Hepatocyte (in vitro differentiated cells): ENCODE measurements around the gene PLS3. TPM values are rescaled to one million over a fixed set of nuclear protein-coding genes. Genes with fewer than 3 reads are reported as not detected.

Experiments
- DNase-seq: peaks from one replicate; pipeline ENCODE4 v3.0.0-alpha.2; 2016; ENCODE audit warnings: low spot score
- H2AFZ ChIP-seq: fragments of 200-600 bp; sonication (generic); 2 replicates; pipeline ENCODE4 v1.6.0; 2016; ENCODE audit warnings: antibody characterized with exemption, mild to moderate bottlenecking
- H3K27ac ChIP-seq: fragments of 200-600 bp; sonication (generic); 2 replicates; pipeline ENCODE4 v1.5.1; 2016; ENCODE audit warnings: mild to moderate bottlenecking
- H3K27me3 ChIP-seq: fragments of 200-600 bp; sonication (generic); 2 replicates; pipeline ENCODE4 v1.6.1; 2016
- H3K36me3 ChIP-seq: fragments of 200-600 bp; sonication (generic); replicated peaks from 2 replicates; pipeline ENCODE4 v1.5.1; 2016; ENCODE audit warnings: low read depth; ENCODE audit not compliant: insufficient read depth
- H3K4me1 ChIP-seq: fragments of 200-600 bp; sonication (generic); 2 replicates; pipeline ENCODE4 v1.5.1; 2016; ENCODE audit warnings: mild to moderate bottlenecking, moderate library complexity; ENCODE audit not compliant: insufficient read depth
- H3K4me2 ChIP-seq: fragments of 200-600 bp; sonication (generic); 2 replicates; pipeline ENCODE4 v1.6.0; 2016
- H3K4me3 ChIP-seq: fragments of 200-600 bp; sonication (generic); 2 replicates; pipeline ENCODE4 v1.5.1; 2016; ENCODE audit warnings: mild to moderate bottlenecking
- H3K79me2 ChIP-seq: fragments of 200-600 bp; sonication (generic); 2 replicates; pipeline ENCODE4 v1.6.0; 2017; ENCODE audit warnings: mild to moderate bottlenecking
- H3K9me2 ChIP-seq: fragments of 200-600 bp; sonication (generic); replicated peaks from 2 replicates; pipeline ENCODE4 v1.6.0; 2017; ENCODE audit warnings: mild to moderate bottlenecking; ENCODE audit not compliant: insufficient read depth
- H3K9me3 ChIP-seq: fragments of 200-600 bp; sonication (generic); 2 replicates; pipeline ENCODE4 v1.5.1; 2016; ENCODE audit warnings: low read depth, mild to moderate bottlenecking
- H4K20me1 ChIP-seq: fragments of 200-600 bp; sonication (generic); 2 replicates; pipeline ENCODE4 v1.6.0; 2016; ENCODE audit warnings: mild to moderate bottlenecking; ENCODE audit not compliant: insufficient read depth, poor library complexity, severe bottlenecking
- EZH2 ChIP-seq: fragments of 200-600 bp; sonication (generic); IDR thresholded peaks from 2 replicates; pipeline ENCODE4 v1.6.1; 2016; ENCODE audit warnings: antibody characterized with exemption, mild to moderate bottlenecking, borderline replicate concordance
- EZH2phosphoT487 ChIP-seq: fragments of 200-600 bp; sonication (generic); IDR thresholded peaks from one replicate; pipeline ENCODE4 v1.6.1; 2018; ENCODE audit warnings: antibody characterized with exemption, mild to moderate bottlenecking, low read depth, moderate library complexity; ENCODE audit not compliant: unreplicated experiment, severe bottlenecking
- WGBS: methylation state at CpG from one replicate; pipeline ENCODE4 v1.1.6; 2016; ENCODE audit warnings: low lambda C conversion rate; ENCODE audit errors: missing lambda C conversion rate; 5-methylcytosine and 5-hydroxymethylcytosine counted together
- polyA plus RNA-seq: library from polyadenylated mRNA; unstranded; fragments of >200 nt; fragmentation: Nextera tagmentation; extraction: Ambion mirVana; gene quantifications from 2 replicates; pipeline ENCODE4 v1.2.1, GENCODE V29; 2016
- total RNA-seq: library from RNA; depleted of rRNA; stranded (reverse); fragments of >200 nt; gene quantifications from 2 replicates; pipeline ENCODE4 v1.2.3, GENCODE V29; 2014
- TF ChIP-seq, protein P1 (sequence below): fragments of 200-600 bp; sonication (generic); IDR thresholded peaks from 2 replicates; pipeline ENCODE4 v1.5.1; 2016; ENCODE audit warnings: antibody characterized with exemption, mild to moderate bottlenecking; ENCODE audit not compliant: poor library complexity

Gene PLS3
- total and polyA plus RNA-seq, 2 experiments from 2014 or later, result 277 to 361 TPM

DNA sequence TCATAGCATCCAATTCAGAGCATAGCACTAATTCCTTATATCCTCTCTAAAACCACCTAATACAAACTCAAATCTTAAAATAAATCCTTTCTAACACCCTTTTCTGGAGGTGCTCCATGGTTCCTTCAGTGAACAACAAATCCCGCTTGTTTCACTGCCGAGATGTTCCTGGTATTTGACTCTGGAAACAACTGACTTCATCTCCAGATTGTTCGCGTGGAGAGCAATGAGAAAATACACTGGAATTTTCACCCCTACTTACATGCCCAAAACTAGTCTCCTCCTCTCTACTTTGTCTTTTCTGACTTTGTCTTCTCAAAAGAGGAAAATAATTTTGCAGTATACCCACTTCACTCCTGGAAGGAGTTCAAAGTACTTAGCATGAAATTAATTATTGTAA lies 129.0 kb downstream of the PLS3 start:
- peak overlapping the region; percentile 56 for H2AFZ ChIP-seq
- H3K4me1 ChIP-seq, result no peaks in the 10 kb centered on the region
- 62% methylated on average over 4 of the region's 4 CpGs for WGBS
- H3K79me2 ChIP-seq, result no peaks in the 10 kb centered on the region
- no peak overlapping the region for H3K4me3 ChIP-seq
- H3K9me2 ChIP-seq, result no peaks in the 10 kb centered on the region
- peak overlapping the region; percentile 82 for H3K27ac ChIP-seq
- H3K27me3 ChIP-seq, result no peaks in the 10 kb centered on the region
- H3K36me3 ChIP-seq, result no peaks in the 10 kb centered on the region
- TF ChIP-seq EZH2phosphoT487 (no peak), EZH2 (no peak)
- TF ChIP-seq, protein P1, sequence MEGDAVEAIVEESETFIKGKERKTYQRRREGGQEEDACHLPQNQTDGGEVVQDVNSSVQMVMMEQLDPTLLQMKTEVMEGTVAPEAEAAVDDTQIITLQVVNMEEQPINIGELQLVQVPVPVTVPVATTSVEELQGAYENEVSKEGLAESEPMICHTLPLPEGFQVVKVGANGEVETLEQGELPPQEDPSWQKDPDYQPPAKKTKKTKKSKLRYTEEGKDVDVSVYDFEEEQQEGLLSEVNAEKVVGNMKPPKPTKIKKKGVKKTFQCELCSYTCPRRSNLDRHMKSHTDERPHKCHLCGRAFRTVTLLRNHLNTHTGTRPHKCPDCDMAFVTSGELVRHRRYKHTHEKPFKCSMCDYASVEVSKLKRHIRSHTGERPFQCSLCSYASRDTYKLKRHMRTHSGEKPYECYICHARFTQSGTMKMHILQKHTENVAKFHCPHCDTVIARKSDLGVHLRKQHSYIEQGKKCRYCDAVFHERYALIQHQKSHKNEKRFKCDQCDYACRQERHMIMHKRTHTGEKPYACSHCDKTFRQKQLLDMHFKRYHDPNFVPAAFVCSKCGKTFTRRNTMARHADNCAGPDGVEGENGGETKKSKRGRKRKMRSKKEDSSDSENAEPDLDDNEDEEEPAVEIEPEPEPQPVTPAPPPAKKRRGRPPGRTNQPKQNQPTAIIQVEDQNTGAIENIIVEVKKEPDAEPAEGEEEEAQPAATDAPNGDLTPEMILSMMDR, result no peak
- H4K20me1 ChIP-seq, result no peaks in the 10 kb centered on the region
- peak overlapping the region; percentile 30 for H3K4me2 ChIP-seq
- H3K9me3 ChIP-seq, result no peaks in the 10 kb centered on the region
- peak; percentile 9 for DNase-seq

DNA sequence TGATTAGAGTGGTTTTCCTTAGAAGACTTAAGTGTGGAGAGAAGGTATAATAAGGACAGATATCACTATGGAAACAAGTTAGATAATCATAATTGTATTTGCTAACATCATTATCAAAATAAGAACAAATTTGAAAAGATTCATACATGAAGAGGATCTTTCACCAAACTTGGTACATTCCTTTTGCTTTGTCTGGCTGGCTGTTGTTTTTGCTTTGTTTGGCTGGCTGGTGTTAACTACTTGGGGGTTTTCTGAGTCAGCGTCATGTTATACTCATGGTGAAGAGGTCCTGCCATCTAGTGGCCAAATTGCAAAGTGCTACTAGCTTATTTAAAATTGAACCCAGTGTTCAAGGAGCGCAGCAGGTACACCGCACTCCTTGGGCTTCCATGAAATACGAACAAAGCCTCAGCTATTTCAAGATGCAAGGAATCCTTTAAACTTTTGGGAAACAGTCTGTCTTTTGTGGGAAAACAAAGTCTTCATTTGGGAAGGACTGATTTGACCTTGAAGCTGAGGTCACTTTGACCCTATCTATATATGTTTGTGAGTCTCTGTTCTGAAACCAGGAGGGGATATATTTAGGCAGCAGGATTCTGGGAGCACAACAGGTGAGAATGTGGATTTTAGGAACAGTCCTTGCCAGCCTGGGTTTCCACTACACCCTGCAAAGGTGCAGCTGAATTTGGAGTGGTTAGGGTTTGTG lies 129.7 kb downstream of the PLS3 start:
- Histone ChIP-seq H3K9me3 (no peaks in the 10 kb centered on the region), H3K27me3 (no peaks in the 10 kb centered on the region), H3K4me3 (no peak overlapping the region), H2AFZ (peak overlapping the region; percentile 56), H4K20me1 (no peaks in the 10 kb centered on the region), H3K79me2 (no peaks in the 10 kb centered on the region), H3K27ac (peak overlapping the region; percentile 82), H3K4me1 (no peaks in the 10 kb centered on the region), H3K36me3 (no peaks in the 10 kb centered on the region), H3K9me2 (no peaks in the 10 kb centered on the region), H3K4me2 (peak overlapping the region; percentile 30)
- DNase-seq, result peak; percentile 90
- WGBS, result 26% methylated on average over 4 of the region's 4 CpGs
- TF ChIP-seq EZH2phosphoT487, result no peak
- TF ChIP-seq, protein P1, result peak; percentile 93

DNA sequence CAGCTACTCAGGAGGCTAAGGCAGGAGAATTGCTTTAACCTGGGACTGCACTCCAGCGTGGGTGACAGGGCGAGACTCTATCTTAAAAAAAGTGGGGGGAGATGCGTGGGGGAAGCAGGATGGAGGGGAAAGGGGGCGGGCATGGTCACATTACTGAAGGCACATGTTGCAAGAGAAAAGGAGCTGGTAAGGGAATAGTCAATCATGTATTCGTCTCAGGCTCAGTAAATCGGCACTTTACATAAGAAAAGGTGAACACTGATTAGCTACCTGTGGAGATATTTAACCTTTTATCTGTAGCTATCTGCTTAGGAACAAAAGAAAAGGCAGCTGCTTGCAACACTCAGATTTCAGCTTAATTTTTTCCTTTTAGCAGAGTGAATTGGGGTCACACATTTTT lies 132.5 kb downstream of the PLS3 start:
- no peak for DNase-seq
- Histone ChIP-seq H3K4me3 (no peak overlapping the region), H3K4me1 (no peaks in the 10 kb centered on the region), H3K79me2 (no peaks in the 10 kb centered on the region), H3K27me3 (no peaks in the 10 kb centered on the region), H3K36me3 (no peaks in the 10 kb centered on the region), H3K27ac (no peak overlapping the region), H3K4me2 (no peak overlapping the region), H3K9me2 (no peaks in the 10 kb centered on the region), H3K9me3 (no peaks in the 10 kb centered on the region), H2AFZ (no peak overlapping the region), H4K20me1 (no peaks in the 10 kb centered on the region)
- TF ChIP-seq, protein P1, result no peak
- TF ChIP-seq EZH2phosphoT487 (no peak), EZH2 (no peak)
- 56% methylated on average over 6 of the region's 6 CpGs for WGBS
